KMS-11 (cell line): ENCODE results near the gene GOLGA6L24.
"Not testable (repeated sequence)": the region's sequence is repeated elsewhere in the genome, so short reads cannot be mapped to it uniquely, and the experiment has no call there.

Experiments used
- H2AFZ ChIP-seq: fragments of 200-600 bp; sonication (generic); 2 replicates; pipeline ENCODE4 v1.6.1; 2016; ENCODE audit warnings: antibody characterized with exemption, mixed run types, low read depth
- H3K27ac ChIP-seq: fragments of 200-600 bp; sonication (generic); 2 replicates; pipeline ENCODE4 v1.6.1; 2016; ENCODE audit warnings: mild to moderate bottlenecking, mixed run types
- H3K27me3 ChIP-seq: fragments of 200-600 bp; sonication (generic); 2 replicates; pipeline ENCODE4 v1.6.1; 2017; ENCODE audit warnings: mild to moderate bottlenecking, low read depth, mixed run types, moderate library complexity; ENCODE audit not compliant: insufficient read depth
- H3K36me3 ChIP-seq: fragments of 200-600 bp; sonication (generic); 2 replicates; pipeline ENCODE4 v1.6.1; 2017; ENCODE audit warnings: mild to moderate bottlenecking, mixed run types; ENCODE audit not compliant: insufficient read depth
- H3K4me1 ChIP-seq: fragments of 200-600 bp; sonication (generic); 2 replicates; pipeline ENCODE4 v1.6.1; 2016; ENCODE audit warnings: mild to moderate bottlenecking, low read depth, mixed run types; ENCODE audit not compliant: poor library complexity, severe bottlenecking
- H3K4me2 ChIP-seq: fragments of 200-600 bp; sonication (generic); 2 replicates; pipeline ENCODE4 v1.7.0; 2016; ENCODE audit warnings: mild to moderate bottlenecking, mixed run types
- H3K4me3 ChIP-seq: fragments of 200-600 bp; sonication (generic); IDR thresholded peaks from 2 replicates; pipeline ENCODE4 v1.6.1; 2017; ENCODE audit warnings: low read depth, low read length, mixed read lengths; ENCODE audit not compliant: insufficient read depth
- H3K79me2 ChIP-seq: fragments of 200-600 bp; sonication (generic); 2 replicates; pipeline ENCODE4 v1.6.1; 2016; ENCODE audit warnings: low read depth, mixed run types; ENCODE audit not compliant: insufficient read depth
- H3K9ac ChIP-seq: fragments of 200-600 bp; sonication (generic); 2 replicates; pipeline ENCODE4 v1.6.1; 2016; ENCODE audit warnings: mild to moderate bottlenecking, mixed run types
- H4K20me1 ChIP-seq: fragments of 200-600 bp; sonication (generic); 2 replicates; pipeline ENCODE4 v1.6.1; 2016; ENCODE audit warnings: mild to moderate bottlenecking, mixed run types; ENCODE audit not compliant: insufficient read depth

GOLGA6L24 gene

DNA sequence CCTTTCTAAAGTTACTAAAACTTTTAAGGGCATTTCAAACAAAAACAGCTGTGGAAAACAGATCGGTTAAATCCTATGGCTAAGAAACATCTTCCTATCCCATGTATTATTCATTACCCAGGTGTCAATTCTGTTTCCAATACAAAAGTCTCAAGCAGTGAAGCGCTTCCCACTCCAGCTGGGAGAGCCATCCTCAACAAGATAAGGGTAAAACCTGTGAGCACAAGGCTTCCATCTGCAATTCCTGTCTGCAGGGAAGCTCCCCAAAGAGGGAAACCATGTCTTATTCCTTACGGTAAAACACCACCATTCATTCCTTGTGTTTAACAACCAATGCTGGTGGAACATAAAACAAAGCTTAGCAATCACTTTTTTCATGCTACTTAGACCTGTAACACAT is 39.1 kb downstream of the GOLGA6L24 start:
- H3K4me3 ChIP-seq, H3K4me1 ChIP-seq, H3K4me2 ChIP-seq, H3K9ac ChIP-seq, H2AFZ ChIP-seq, H3K36me3 ChIP-seq, H3K27me3 ChIP-seq, H3K27ac ChIP-seq, H4K20me1 ChIP-seq: not testable (repeated sequence)
- H3K79me2 ChIP-seq: peaks cover 12% of the 10 kb centered on the region; the same call in 1 of the 2 replicates

DNA sequence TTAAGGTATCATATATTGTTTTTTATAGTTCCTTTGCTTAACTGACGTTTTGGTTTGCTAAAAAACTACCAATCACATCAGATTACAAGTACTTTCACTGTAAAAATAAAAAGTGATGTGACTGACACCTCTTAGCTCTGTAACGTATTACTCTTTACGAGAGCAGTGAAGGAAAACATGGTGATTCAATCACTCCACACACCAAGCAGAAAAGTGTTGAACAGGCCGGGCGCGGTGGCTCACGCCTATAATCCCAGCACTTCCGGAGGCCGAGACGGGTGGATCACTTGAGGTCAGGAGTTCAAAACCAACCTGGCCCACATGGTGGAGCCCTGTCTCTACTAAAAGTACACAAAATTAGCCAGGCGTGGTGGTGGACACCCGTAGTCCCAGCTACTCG is 39.8 kb downstream of the GOLGA6L24 start:
- not testable (repeated sequence) for H3K36me3 ChIP-seq, H2AFZ ChIP-seq, H3K4me1 ChIP-seq, H3K4me3 ChIP-seq, H3K9ac ChIP-seq, H3K4me2 ChIP-seq, H3K27ac ChIP-seq, H3K27me3 ChIP-seq, H4K20me1 ChIP-seq
- peaks cover 12% of the 10 kb centered on the region; the same call in 1 of the 2 replicates for H3K79me2 ChIP-seq

DNA sequence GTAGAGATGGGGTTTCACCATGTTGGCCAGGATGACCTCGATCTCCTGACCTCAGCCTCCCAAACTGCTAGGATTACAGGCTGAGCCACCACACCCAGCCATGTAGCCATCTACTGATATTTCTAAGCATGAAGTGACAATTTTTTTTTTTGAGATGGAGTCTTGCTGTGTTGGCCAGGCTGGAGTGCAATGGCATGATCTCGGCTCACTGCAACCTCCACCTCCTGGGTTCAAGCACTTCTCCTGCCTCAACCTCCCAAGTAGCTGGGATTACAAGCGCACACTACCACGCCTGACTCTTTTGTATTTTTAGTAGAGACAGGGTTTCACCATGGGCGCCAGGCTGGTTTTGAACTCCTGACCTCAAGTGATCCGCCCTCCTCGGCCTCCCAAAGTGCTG is 40.9 kb downstream of the GOLGA6L24 start:
- not testable (repeated sequence) for H3K4me1 ChIP-seq

DNA sequence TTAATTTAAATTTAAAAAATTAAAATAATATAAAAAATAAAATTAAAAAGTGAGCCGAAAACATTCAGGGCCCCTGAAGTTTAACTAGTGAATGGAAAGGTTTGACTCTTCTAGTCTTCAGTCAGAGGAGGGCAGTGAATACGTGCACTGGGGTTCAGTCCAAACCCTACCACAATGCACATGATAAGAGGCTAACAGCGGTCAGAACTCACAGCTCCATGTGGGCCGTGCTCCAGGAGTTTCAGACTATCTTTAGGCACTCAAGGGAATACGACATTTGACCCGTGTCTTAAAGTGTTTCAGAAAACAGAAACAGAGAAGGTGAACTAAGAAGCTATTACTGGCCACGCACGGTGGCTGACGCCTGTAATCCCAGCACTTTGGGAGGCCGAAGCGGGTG is 47.4 kb downstream of the GOLGA6L24 start:
- not testable (repeated sequence) for H3K4me2 ChIP-seq, H3K27me3 ChIP-seq, H4K20me1 ChIP-seq, H3K27ac ChIP-seq, H3K9ac ChIP-seq, H3K36me3 ChIP-seq, H3K79me2 ChIP-seq, H2AFZ ChIP-seq, H3K4me3 ChIP-seq, H3K4me1 ChIP-seq

More for the DNA sequence above, 40.9 kb downstream of the GOLGA6L24 start:
- H3K27me3 ChIP-seq, H3K27ac ChIP-seq, H3K4me3 ChIP-seq, H2AFZ ChIP-seq, H3K4me2 ChIP-seq, H3K9ac ChIP-seq, H3K36me3 ChIP-seq, H4K20me1 ChIP-seq: not testable (repeated sequence)
- peaks cover 12% of the 10 kb centered on the region; the same call in 1 of the 2 replicates for H3K79me2 ChIP-seq

DNA sequence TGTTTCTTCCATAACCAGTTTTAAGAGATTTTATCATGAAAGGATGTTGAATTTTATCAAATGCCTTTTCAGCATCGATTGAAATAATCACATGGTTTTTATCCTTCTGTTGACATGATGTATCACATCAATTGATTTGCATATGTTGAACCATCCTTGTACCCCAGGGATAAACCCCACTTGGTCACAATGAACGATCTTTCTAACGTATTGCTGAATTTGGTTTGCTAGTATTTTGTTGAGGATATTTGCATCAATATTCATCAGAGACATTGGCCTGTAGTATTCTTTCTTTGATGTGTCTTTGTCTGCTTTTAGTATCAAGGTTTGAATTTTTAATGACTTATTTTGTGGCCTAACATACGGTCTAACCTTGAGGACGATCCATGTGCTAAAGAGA is 49.2 kb downstream of the GOLGA6L24 start:
- not testable (repeated sequence) for H3K36me3 ChIP-seq, H4K20me1 ChIP-seq, H3K4me2 ChIP-seq, H2AFZ ChIP-seq, H3K4me1 ChIP-seq, H3K27me3 ChIP-seq, H3K9ac ChIP-seq, H3K4me3 ChIP-seq, H3K27ac ChIP-seq, H3K79me2 ChIP-seq
